Measurements from ENCODE around the gene MFSD1. TPM values are rescaled to one million over a fixed set of nuclear protein-coding genes. Genes with fewer than 3 reads are reported as not detected.

The MFSD1 gene
- total RNA-seq, 1 experiment from 2014 or later: 38.6 TPM

- H3K4me3 ChIP-seq: no peak overlapping the region
- no peak overlapping the region for H2AFZ ChIP-seq
- no peak for DNase-seq
- 0 out of 2 replicates have a peak, but pooled peaks cover 4% of the 10 kb centered on the region for H3K36me3 ChIP-seq (ENCODE audit: low read depth)
- H3F3A ChIP-seq (ENCODE audit: insufficient read depth, low read depth): no peaks in the 10 kb centered on the region
- no peak for TF ChIP-seq EZH2 (IDR thresholded peaks at IDR 0.05; ENCODE audit: low read depth)
- TF ChIP-seq CTCF (conservative IDR thresholded peaks at IDR 0.05): no peak
- H3K79me2 ChIP-seq (ENCODE audit: low read depth): no peaks in the 10 kb centered on the region
- peaks cover 15% of the 10 kb centered on the region; the same call in 1 of the 2 replicates for H3K9me3 ChIP-seq (ENCODE audit: insufficient read depth, low read depth)
- intact Hi-C loops (cut with micrococcal nuclease; ENCODE audit: unreplicated experiment): no loop called here
- ChIA-PET CTCF (interaction anchor here (0.6 to 1.2 kb wide), 2 partner anchors 8 to 374 kb away, joined by 5 read pairs; no protein-coding TSS in a partner anchor), POLR2A (ENCODE audit: unreplicated experiment) (no interaction called here)
- BruUV-seq (replicated peaks): no TSS peak
- no peaks in the 10 kb centered on the region for H3K27me3 ChIP-seq (ENCODE audit: insufficient read depth, low read depth)
- H3K27ac ChIP-seq: no peak overlapping the region
- H3K4me1 ChIP-seq (replicated peaks; ENCODE audit: insufficient read depth): peaks cover 3% of the 10 kb centered on the region; the same call in 1 of the 2 replicates
- no peak overlapping the region for H3K4me2 ChIP-seq
- no peaks in the 10 kb centered on the region for H3K9me2 ChIP-seq (ENCODE audit: insufficient read depth)
- H4K20me1 ChIP-seq (ENCODE audit: insufficient read depth): no peaks in the 10 kb centered on the region
These were observed 21.1 kb upstream of the MFSD1 start for GRCh38 chr3:158780766-158781165.

GRCh38 chr3:158781191-158781590 lies 20.7 kb upstream of the MFSD1 start:
- no peak overlapping the region for H3K27ac ChIP-seq
- no peaks in the 10 kb centered on the region for H3K79me2 ChIP-seq (ENCODE audit: low read depth)
- no peaks in the 10 kb centered on the region; the same call in 1 of the 2 replicates for H3K4me1 ChIP-seq (replicated peaks; ENCODE audit: insufficient read depth)
- no peak overlapping the region for H3K4me2 ChIP-seq
- no TSS peak for BruUV-seq (replicated peaks)
- no peaks in the 10 kb centered on the region for H4K20me1 ChIP-seq (ENCODE audit: insufficient read depth)
- H3F3A ChIP-seq (ENCODE audit: insufficient read depth, low read depth): no peaks in the 10 kb centered on the region
- H3K27me3 ChIP-seq (ENCODE audit: insufficient read depth, low read depth): no peaks in the 10 kb centered on the region
- H3K9me3 ChIP-seq (ENCODE audit: insufficient read depth, low read depth): peaks cover 19% of the 10 kb centered on the region; the same call in 1 of the 2 replicates
- intact Hi-C loops (cut with micrococcal nuclease; ENCODE audit: unreplicated experiment): no loop called here
- peaks cover 6% of the 10 kb centered on the region; the same call in 1 of the 2 replicates for H3K36me3 ChIP-seq (ENCODE audit: low read depth)
- no peaks in the 10 kb centered on the region for H3K9me2 ChIP-seq (ENCODE audit: insufficient read depth)
- DNase-seq: no peak
- ChIA-PET CTCF (interaction anchor here (0.6 to 1.2 kb wide), 2 partner anchors 8 to 374 kb away, joined by 5 read pairs; no protein-coding TSS in a partner anchor), POLR2A (ENCODE audit: unreplicated experiment) (no interaction called here)
- TF ChIP-seq CTCF (conservative IDR thresholded peaks at IDR 0.05) (no peak), EZH2 (IDR thresholded peaks at IDR 0.05; ENCODE audit: low read depth) (no peak)
- no peak overlapping the region for H2AFZ ChIP-seq
- H3K4me3 ChIP-seq: no peak overlapping the region

GRCh38 chr3:158781849-158782248 lies 20.0 kb upstream of the MFSD1 start:
- CTCF ChIA-PET: interaction anchor here (0.6 kb wide), 1 partner anchor 13 kb away, joined by 3 read pairs; no protein-coding TSS in a partner anchor
- Histone ChIP-seq H3K27ac (no peak overlapping the region), H3K4me2 (no peak overlapping the region)

More at GRCh38 chr3:158781849-158782248, 20.0 kb upstream of the MFSD1 start:
- H4K20me1 ChIP-seq (ENCODE audit: insufficient read depth): no peaks in the 10 kb centered on the region
- H3F3A ChIP-seq (ENCODE audit: insufficient read depth, low read depth): no peaks in the 10 kb centered on the region; the same call in 1 of the 2 replicates
- peaks cover 6% of the 10 kb centered on the region; the same call in 1 of the 2 replicates for H3K36me3 ChIP-seq (ENCODE audit: low read depth)
- intact Hi-C loops (cut with micrococcal nuclease; ENCODE audit: unreplicated experiment): no loop called here
- TF ChIP-seq CTCF (conservative IDR thresholded peaks at IDR 0.05): no peak
- TF ChIP-seq EZH2 (IDR thresholded peaks at IDR 0.05; ENCODE audit: low read depth): no peak
- no peaks in the 10 kb centered on the region for H3K79me2 ChIP-seq (ENCODE audit: low read depth)
- no peak overlapping the region for H3K4me3 ChIP-seq
- DNase-seq: no peak
- H3K9me2 ChIP-seq (ENCODE audit: insufficient read depth): no peaks in the 10 kb centered on the region
- no peak overlapping the region for H2AFZ ChIP-seq
- BruUV-seq (replicated peaks): no TSS peak
- POLR2A ChIA-PET (ENCODE audit: unreplicated experiment): no interaction called here
- H3K27me3 ChIP-seq (ENCODE audit: insufficient read depth, low read depth): no peaks in the 10 kb centered on the region
- H3K4me1 ChIP-seq (replicated peaks; ENCODE audit: insufficient read depth): no peaks in the 10 kb centered on the region; the same call in 1 of the 2 replicates
- H3K9me3 ChIP-seq (ENCODE audit: insufficient read depth, low read depth): peaks cover 24% of the 10 kb centered on the region

All from PC-9 (cell line).